Epidermal melanocyte (primary cell): ENCODE results near the gene CLPSL2.

ENCODE experiments used
- DNase-seq: peaks from one replicate; pipeline ENCODE4 v3.0.0; 2011; ENCODE audit warnings: low spot score; ENCODE audit not compliant: insufficient read length

The CLPSL2 gene

GRCh38 chr6:35786810-35787209 is 10.4 kb downstream of the CLPSL2 start:
- peak; percentile 14 for DNase-seq

- peak; percentile 15 for DNase-seq
These were observed 11.1 kb downstream of the CLPSL2 start for GRCh38 chr6:35787266-35788218.

GRCh38 chr6:35788423-35788982 is 12.1 kb downstream of the CLPSL2 start:
- peak; percentile 15 for DNase-seq

- peak; percentile 22 for DNase-seq
These were observed 14.3 kb downstream of the CLPSL2 start for GRCh38 chr6:35790683-35791082.

- DNase-seq = peak; percentile 12
These were observed 18.4 kb downstream of the CLPSL2 start for GRCh38 chr6:35794536-35795452.

- peak; percentile 11 for DNase-seq
These were observed 19.2 kb downstream of the CLPSL2 start for GRCh38 chr6:35795453-35796071.

- DNase-seq = peak; percentile 12
These were observed 19.8 kb downstream of the CLPSL2 start for GRCh38 chr6:35796236-35796635.

- peak; percentile 15 for DNase-seq
These were observed 21.6 kb downstream of the CLPSL2 start for GRCh38 chr6:35797837-35798526.

- no peak for DNase-seq
These were observed 22.3 kb downstream of the CLPSL2 start for GRCh38 chr6:35798706-35799105.

- DNase-seq = no peak
These were observed 24.8 kb downstream of the CLPSL2 start for GRCh38 chr6:35801148-35801547.

- DNase-seq = no peak
These were observed 28.8 kb downstream of the CLPSL2 start, which contains the start of gene LHFPL5 for GRCh38 chr6:35804996-35805736. TSS of gene LHFPL5 (plus strand) at chr6:35805352. CDS start at chr6:35805671, 319 bp downstream.

- no peak for DNase-seq
These were observed 32.3 kb downstream of the CLPSL2 start for GRCh38 chr6:35808688-35809087.

- no peak for DNase-seq
These were observed 33.4 kb downstream of the CLPSL2 start for GRCh38 chr6:35809809-35810208.

- DNase-seq = no peak
These were observed 34.7 kb downstream of the CLPSL2 start for GRCh38 chr6:35810971-35811698.

GRCh38 chr6:35811699-35811995 is 35.2 kb downstream of the CLPSL2 start:
- DNase-seq = no peak

GRCh38 chr6:35817515-35817914 is 41.1 kb downstream of the CLPSL2 start:
- no peak for DNase-seq

- DNase-seq = no peak
These were observed 47.2 kb downstream of the CLPSL2 start for GRCh38 chr6:35823601-35824000.

GRCh38 chr6:35824552-35825192 is 48.3 kb downstream of the CLPSL2 start:
- DNase-seq = no peak
